NCI-H345 treated with DMSO at 0.1 percent for 48 hours (cell line): ENCODE measurements around the gene SLC19A1.
"Not testable (repeated sequence)": the region's sequence is repeated elsewhere in the genome, so short reads cannot be mapped to it uniquely, and the experiment has no call there.

Experiments
- DNase-seq: peaks from one replicate; lab custom pipeline; 2025; ENCODE audit not compliant: unreplicated experiment; lab: John Stamatoyannopoulos, UW

The SLC19A1 gene

GRCh38 chr21:45576838-45577737 lies 34.8 kb upstream of the SLC19A1 start:
- no peak for DNase-seq

GRCh38 chr21:45575993-45576837 lies 34.0 kb upstream of the SLC19A1 start:
- DNase-seq, result no peak

DNA sequence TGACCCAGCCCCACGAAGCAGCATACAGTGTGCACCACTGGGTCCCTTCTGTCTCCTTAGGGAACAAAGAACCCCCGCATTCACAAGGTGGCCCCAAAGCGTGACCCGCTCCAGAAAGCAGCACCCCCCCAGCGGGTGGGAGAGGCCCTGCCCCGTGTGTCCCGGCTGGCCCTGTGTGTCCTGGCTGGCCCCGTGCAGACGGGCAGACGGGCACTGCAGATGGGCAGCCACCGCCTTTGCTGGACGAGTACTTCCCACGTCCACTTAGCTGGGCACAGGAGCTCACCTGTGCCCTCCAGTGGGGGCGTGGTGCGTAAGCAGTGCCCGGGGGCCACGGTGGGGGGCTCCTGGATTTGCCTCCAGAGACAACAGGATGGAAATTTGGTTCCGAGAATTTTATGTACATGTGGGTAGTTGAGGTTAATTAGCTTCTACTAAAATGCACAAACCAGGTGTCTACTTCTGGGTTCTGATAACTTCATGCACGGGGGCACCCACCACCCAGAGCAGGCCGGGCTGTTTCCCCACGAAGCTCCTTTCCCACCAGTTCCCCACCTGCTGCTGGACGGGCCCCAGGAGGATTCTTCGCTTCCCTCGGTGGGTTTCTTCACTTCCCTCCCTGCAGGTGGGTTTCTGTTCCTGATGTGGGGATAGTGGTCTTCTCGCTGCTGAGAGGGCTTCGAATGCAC lies 33.2 kb upstream of the SLC19A1 start:
- no peak for DNase-seq

DNA sequence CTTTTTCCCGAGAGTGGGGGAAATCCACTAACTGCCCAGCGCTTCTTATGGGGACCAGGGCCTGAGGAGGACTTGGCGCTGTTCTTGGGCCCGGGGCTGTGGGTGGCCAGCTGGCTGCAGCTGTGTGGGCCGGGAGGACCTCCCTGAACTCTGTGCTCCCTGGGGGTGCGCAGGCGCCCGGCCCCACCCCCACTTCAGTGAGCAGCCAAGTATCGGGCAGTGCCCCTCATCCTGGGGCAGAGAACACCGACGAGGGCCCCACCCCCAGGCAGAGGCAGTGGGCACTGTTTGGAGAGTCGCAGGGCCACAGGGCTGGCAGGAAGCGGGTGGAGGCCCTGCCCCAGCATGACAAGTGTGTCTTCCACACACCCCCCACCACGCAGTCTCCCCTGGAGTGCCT lies 32.5 kb upstream of the SLC19A1 start:
- no peak for DNase-seq

DNA sequence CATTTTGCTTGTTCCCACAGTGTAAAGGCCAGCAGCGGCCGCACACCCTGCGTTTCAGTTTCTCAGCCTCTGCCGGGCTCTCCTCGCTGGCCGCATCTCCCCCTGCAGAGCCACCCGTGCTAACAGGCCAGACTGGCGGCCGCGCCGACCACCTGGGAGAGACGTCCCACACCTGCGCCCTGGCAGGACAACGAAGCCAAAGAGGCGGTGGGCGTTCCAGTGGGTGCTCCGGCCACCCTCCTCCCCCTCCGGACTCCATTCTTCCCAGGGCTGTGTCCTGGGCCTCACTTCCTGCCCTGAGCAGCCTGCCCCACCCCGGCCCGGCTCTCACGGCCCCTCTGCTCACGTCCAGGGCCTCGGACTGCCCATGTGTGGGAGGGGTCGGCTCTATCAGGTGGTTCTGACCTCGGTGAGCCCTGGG lies 31.9 kb upstream of the SLC19A1 start:
- DNase-seq, result no peak

DNA sequence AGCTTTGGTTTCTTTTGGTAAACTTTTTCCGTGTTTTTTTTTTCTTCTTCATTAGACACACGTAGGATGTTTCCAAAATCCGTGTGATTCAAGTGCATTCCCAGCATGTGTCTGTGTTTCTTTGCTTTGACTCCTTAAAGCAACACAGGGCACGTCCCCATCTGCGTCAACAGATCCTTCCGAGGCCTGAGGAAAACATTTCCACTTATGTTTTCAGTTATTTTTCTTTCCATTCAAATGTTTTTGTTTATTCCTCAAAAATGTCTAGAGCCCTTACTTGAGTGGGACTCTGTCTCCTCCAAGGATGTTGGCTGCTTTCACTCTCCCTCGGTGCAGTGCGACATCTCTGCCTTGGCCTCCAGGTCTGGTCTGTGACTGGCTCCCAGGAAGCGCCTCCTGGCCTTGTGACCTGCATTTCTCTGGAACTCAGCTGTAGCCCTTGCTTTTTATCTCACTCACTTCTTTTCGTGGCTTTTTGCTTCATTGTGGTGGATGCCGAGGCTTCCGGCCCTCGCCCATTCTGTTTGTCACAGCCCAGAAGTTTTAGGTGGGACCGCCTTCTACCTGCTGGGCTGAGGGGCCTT lies 31.3 kb upstream of the SLC19A1 start:
- DNase-seq, result no peak

- DNase-seq, result no peak
Measured at GRCh38 chr21:45572783-45573451, 30.7 kb upstream of the SLC19A1 start.

GRCh38 chr21:45572231-45572630 lies 30.0 kb upstream of the SLC19A1 start:
- no peak for DNase-seq

GRCh38 chr21:45571641-45572040 lies 29.4 kb upstream of the SLC19A1 start:
- DNase-seq, result no peak

DNA sequence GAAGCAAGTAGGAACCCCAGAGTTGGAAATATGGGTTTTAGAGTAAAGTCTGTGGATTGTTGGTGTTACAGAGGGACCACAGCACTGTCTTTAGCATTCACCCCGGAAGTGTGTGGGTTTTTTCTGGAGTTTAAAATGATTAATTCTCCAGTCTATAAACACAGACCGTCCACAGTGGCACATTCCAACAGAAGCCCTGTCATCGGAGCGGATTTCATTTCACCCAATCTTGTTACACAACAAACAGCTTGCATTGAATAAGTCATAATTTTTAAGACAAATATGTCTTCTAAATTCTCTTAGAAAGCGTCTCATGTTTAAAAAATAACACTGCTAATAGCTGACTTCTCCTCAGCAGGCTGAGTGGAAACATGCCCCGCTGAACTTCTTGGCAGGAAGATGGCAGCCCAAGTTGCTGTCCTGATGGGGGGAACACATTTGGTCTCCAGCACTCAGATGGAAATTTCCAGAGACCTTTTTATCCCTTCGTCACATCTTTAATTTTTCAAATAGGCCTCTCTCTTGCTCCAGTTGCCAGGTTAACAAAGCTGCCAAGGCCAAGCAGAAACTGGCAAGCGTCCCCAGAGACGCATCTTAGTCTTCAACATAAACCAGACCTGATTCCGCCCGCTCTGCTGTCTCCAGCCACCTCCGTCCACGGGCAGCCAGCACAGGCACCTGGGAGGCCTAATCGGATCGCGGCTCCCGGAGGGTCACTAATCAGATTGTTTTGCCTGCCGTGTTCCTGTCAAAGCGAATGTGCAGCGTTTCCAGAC lies 28.8 kb upstream of the SLC19A1 start:
- no peak for DNase-seq

GRCh38 chr21:45570071-45570470 lies 27.8 kb upstream of the SLC19A1 start:
- DNase-seq, result no peak

GRCh38 chr21:45568383-45568782 lies 26.1 kb upstream of the SLC19A1 start:
- DNase-seq, result no peak

DNA sequence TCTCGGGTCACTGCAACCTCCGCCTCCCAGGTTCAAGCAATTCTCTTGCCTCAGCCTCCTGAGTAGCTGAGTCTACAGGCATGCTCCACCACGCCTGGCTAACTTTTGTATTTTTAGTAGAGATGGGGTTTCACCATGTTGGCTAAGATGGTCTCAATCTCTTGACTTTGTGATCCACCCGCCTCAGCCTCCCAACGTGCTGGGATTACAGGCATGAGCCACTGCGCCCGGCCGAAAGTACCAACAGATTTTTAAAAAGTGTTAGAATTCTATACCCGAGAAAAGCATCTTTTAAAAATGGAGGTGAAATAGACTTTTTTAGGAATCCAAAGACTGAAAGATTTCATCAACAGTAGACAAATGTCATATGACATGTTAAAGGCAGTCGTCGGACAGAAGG lies 21.9 kb upstream of the SLC19A1 start:
- not testable (repeated sequence) for DNase-seq

- no peak for DNase-seq
Measured at GRCh38 chr21:45562965-45563364, 20.7 kb upstream of the SLC19A1 start.

- DNase-seq, result no peak
Measured at GRCh38 chr21:45562402-45562801, 20.2 kb upstream of the SLC19A1 start.

DNA sequence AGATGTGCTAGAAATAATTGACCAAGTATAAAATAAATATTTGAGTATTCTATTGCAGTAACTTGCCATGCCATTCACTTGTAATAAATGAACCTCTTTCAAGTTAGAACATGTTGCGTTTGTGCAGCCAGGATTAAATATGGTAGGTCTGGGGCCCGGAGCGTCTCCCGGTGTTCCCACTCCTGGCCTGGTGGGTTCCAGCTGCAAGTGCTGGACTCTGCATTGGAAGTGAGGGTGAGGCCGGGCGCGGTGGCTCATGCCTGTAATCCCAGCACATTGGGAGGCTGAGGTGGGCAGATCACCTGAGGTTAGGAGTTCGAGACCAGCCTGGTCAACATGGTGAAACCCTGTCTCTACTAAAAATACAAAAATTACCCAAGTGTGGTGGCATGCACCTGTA lies 19.0 kb upstream of the SLC19A1 start:
- DNase-seq, result not testable (repeated sequence)

- DNase-seq, result no peak
Measured at GRCh38 chr21:45560106-45561021, 18.1 kb upstream of the SLC19A1 start.

DNA sequence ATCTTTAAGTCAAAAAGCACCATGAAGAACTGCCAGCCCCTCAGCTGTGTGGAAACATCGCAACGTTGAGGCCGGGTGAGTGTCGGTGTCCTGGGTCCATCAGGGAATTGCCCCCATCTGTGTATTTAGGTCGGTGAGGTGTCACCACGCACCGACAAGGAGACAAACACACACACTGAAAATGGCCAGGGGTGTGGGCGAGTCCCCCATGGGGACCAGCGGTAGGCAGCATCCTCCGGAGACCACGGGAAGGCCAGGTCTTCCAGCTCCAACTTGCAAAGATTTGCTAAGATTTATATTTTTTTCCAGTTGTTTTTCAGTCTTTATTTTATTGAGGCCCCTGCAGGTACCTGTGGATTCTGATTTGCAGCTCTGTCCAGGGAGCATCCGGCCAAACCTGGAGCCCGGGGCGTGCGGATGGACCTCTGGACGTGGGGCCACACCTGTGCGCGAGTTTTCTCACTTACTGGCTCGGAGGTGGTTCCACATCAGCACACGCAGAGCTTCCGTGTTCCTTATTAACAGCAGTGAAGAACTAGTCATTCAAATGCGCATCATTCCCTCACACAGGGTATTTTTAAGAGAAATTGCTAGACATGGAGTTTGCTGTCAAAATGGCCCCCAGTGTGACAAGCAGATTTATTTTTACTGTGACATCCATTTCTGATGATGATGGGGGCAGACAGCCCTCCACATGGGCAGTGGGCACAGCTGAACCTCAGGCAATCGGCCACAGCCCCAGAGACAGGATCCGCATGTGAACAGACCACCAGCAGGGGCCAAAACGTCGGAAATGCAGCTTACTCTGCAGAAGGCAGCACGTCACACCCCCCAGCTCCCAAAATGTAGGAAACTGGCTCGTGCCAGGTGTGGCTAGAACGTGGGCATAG lies 17.2 kb upstream of the SLC19A1 start:
- DNase-seq, result no peak
